ENCODE measurements around the gene LOXL4. TPM values are rescaled to one million over a fixed set of nuclear protein-coding genes. Genes with fewer than 3 reads are reported as not detected.

The LOXL4 gene
- total and polyA plus RNA-seq, 3 experiments from 2014 or later: 0.43 TPM; not detected in 2

DNA sequence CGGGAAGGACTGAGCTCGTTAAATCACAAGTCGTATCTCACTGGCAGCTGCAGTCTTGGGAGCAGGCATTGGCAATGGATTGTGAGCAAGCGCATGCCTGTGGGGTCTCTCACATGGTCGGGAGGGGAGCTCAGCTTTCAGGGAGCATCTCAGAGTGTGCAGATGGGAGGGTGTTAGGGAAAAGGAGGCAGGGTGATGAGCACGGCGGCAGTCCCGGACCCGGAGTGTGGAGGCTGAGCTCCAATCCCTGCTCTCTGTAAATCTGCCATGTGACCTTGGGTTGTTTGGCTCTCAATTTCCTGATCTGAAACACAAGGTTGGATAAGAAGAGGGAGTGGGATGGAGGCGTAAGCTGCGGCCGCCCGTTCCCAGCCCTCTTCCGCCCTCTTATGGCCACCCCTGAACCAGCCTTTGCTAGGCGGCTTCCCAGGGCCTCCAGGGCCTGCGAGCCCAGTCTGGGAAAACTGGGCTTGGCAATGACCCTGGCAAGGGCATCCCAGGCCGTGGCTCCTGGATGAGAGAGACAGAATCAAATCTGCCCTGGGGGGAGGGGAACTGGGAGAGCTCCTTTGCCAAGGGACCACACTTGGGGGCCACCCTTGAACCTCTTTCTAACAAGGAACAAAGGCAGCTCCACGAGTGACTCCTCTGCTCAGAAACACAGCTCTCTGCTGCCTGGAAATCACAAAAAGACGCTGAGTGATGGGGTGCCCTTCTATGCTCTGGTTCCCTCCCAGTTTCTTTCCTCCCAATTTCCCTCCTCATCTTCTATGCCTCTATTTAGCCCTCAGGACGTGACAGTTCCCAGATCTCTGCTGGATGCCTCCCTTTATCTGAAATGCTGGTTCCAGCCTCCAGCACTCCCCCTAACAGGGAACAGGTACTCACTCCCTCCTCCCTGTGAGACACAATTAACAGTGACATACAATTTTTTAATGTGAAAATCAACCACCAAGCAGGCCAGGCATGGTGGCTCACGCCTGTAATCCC lies 41.7 kb upstream of the LOXL4 start:
- H3K27me3 ChIP-seq (ENCODE audit: insufficient read depth, low read length, poor library complexity, severe bottlenecking): no peaks in the 10 kb centered on the region
- Mint-ChIP-seq H3K27me3 (peaks cover 23 to 65% of the 10 kb centered on the region in 2 donors), H3K36me3 (peaks cover 0 to 11% (median 6%) of the 10 kb centered on the region in 3 donors), H3K9me3 (peaks cover 0 to 8% (median 0%) of the 10 kb centered on the region in 5 donors), H3K4me3 (peak overlapping the region in 4 of 7 donors; percentile 9 to 73 (median 44)), H3K27ac (peak overlapping the region in 1 of 8 donors; percentile 17), H3K4me1 (peaks cover 0 to 5% (median 4%) of the 10 kb centered on the region in 3 donors)
- DNase-seq: no peak
- H3K4me1 ChIP-seq (ENCODE audit: insufficient read depth, low read length): no peaks in the 10 kb centered on the region
- H3K9me3 ChIP-seq (ENCODE audit: low read length): no peaks in the 10 kb centered on the region
- ChIA-PET CTCF (interaction anchor here (0.8 to 1.4 kb wide), 2 partner anchors 11 to 22 kb away, joined by 3 to 4 read pairs; no protein-coding TSS in a partner anchor), POLR2A (no interaction called here)
- H3K4me3 ChIP-seq (ENCODE audit: low read length): no peak overlapping the region
- H3K36me3 ChIP-seq (ENCODE audit: insufficient read depth, low read length): no peaks in the 10 kb centered on the region
- H3K27ac ChIP-seq (ENCODE audit: low read depth, low read length): no peak overlapping the region

DNA sequence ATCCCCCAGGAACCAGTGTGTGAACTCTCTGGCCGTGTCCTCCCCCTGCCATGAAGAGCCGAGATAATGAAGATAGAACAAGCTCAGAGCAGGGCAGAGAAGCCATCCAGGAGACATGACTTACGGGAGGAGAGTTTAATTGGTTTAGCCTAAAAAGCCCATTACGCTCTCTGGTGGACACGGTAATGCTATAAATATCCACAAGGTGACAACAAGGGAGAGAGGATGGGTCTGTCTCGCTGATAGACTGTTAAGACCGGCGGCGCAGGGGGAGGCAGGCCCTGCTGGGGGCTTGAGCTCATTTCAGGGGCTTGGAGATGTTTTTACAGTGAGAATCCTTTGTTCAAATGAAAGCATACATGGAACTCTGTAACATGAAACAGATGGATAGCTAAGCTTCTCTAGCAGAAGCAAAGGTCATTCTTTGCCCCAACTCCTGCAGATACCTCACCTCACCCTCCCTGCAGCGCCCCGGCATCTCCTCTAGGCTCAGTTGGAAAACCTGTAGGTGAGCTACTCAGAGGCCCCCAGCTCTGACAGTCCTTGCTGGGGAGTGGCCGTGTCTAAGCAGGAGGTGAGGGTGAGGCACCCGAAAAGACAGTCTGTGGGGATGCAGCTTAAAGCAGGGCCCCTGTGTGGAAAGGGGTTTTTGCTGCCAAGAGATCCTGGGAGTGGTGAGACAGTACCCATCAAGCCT lies 40.8 kb upstream of the LOXL4 start:
- no peaks in the 10 kb centered on the region for H3K9me3 ChIP-seq (ENCODE audit: low read length)
- Mint-ChIP-seq H3K27ac (peak overlapping the region in 1 of 8 donors; percentile 17), H3K36me3 (peaks cover 0 to 11% (median 6%) of the 10 kb centered on the region in 3 donors), H3K9me3 (peaks cover 0 to 8% (median 0%) of the 10 kb centered on the region in 5 donors), H3K27me3 (peaks cover 18 to 66% of the 10 kb centered on the region in 2 donors), H3K4me1 (peaks cover 0 to 5% (median 4%) of the 10 kb centered on the region in 3 donors), H3K4me3 (peak overlapping the region in 2 of 7 donors; percentile 9 to 73)
- ChIA-PET CTCF (interaction anchor here (0.8 to 1.4 kb wide), 2 partner anchors 10 to 23 kb away, joined by 3 to 4 read pairs; no protein-coding TSS in a partner anchor), POLR2A (no interaction called here)
- H3K4me3 ChIP-seq (ENCODE audit: low read length): no peak overlapping the region
- H3K27me3 ChIP-seq (ENCODE audit: insufficient read depth, low read length, poor library complexity, severe bottlenecking): no peaks in the 10 kb centered on the region
- no peak for DNase-seq
- no peaks in the 10 kb centered on the region for H3K4me1 ChIP-seq (ENCODE audit: insufficient read depth, low read length)
- H3K36me3 ChIP-seq (ENCODE audit: insufficient read depth, low read length): no peaks in the 10 kb centered on the region
- H3K27ac ChIP-seq (ENCODE audit: low read depth, low read length): no peak overlapping the region

DNA sequence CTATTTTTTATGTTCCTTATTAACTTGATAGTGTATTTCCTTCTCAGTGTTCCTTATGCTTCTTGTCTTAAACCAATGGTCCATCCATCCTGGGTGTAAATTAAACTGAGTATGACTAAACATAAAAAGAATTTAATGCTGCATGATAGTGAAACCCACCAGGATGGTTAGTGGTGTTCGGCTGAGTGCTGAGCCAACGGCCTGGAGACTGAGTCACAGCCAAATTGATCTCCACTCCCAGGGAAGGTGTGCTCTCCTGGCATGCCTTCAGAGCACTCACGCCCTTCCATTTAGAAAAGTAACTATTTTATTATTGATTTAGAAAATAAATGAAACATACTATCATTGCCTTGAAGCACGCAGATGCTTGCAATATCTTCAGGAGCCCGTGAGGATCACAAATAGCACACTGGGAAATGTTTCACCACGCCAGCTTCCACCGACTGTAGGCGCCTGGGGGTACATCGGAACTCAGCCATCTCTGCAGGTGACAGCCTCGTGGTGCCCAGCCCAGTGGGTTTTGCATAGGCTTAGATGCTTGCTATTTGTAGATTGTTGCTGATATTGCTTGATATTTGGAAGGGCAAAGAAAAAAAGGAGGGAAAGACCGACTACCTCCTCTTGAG lies 40.0 kb upstream of the LOXL4 start:
- ChIA-PET CTCF (no interaction called here), POLR2A (no interaction called here)
- no peak overlapping the region for H3K27ac Mint-ChIP-seq
- Histone ChIP-seq H3K4me3 (ENCODE audit: low read length) (no peak overlapping the region), H3K9me3 (ENCODE audit: low read length) (no peaks in the 10 kb centered on the region), H3K4me1 (ENCODE audit: insufficient read depth, low read length) (no peaks in the 10 kb centered on the region), H3K27me3 (ENCODE audit: insufficient read depth, low read length, poor library complexity, severe bottlenecking) (no peaks in the 10 kb centered on the region), H3K27ac (ENCODE audit: low read depth, low read length) (no peak overlapping the region), H3K36me3 (ENCODE audit: insufficient read depth, low read length) (no peaks in the 10 kb centered on the region)
- H3K27me3 Mint-ChIP-seq: peaks cover 15 to 67% of the 10 kb centered on the region in 2 donors
- DNase-seq: no peak
- peaks cover 0 to 11% (median 6%) of the 10 kb centered on the region in 3 donors for H3K36me3 Mint-ChIP-seq
- H3K9me3 Mint-ChIP-seq: peaks cover 0 to 8% (median 0%) of the 10 kb centered on the region in 5 donors
- no peak overlapping the region for H3K4me3 Mint-ChIP-seq
- peaks cover 0 to 5% (median 4%) of the 10 kb centered on the region in 3 donors for H3K4me1 Mint-ChIP-seq

GRCh38 chr10:98306501-98306900 lies 38.5 kb upstream of the LOXL4 start:
- CTCF ChIA-PET: no interaction called here
- peaks cover 0 to 11% (median 6%) of the 10 kb centered on the region in 3 donors for H3K36me3 Mint-ChIP-seq
- peaks cover 0 to 8% (median 0%) of the 10 kb centered on the region in 5 donors for H3K9me3 Mint-ChIP-seq

DNA sequence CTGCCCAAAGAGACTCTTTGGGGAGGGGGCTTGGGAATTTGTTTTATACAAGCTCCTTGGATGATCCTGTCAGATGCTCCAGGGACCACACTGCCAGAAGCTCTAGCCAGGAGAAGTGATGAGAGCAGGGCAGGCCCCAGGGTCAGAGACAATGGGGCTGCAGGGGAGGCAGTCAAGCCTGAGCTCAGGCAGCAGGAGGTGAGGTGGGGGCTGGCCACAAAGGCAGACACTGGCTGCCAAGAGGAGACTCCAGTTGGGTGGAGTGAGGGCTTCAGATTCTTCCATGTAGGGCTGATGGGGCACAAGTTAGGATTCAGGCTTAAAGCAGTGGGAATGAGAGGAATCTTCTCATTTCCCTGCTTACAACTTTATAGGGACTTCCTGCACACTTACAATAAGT lies 35.6 kb upstream of the LOXL4 start:
- DNase-seq: no peak
- Mint-ChIP-seq H3K27me3 (peaks cover 15 to 66% of the 10 kb centered on the region in 2 donors), H3K9me3 (peaks cover 0 to 8% (median 0%) of the 10 kb centered on the region in 5 donors), H3K27ac (no peak overlapping the region), H3K36me3 (peaks cover 0 to 8% (median 4%) of the 10 kb centered on the region in 3 donors), H3K4me1 (no peaks in the 10 kb centered on the region), H3K4me3 (no peak overlapping the region)
- Histone ChIP-seq H3K27me3 (ENCODE audit: insufficient read depth, low read length, poor library complexity, severe bottlenecking) (no peaks in the 10 kb centered on the region), H3K36me3 (ENCODE audit: insufficient read depth, low read length) (no peaks in the 10 kb centered on the region), H3K9me3 (ENCODE audit: low read length) (no peaks in the 10 kb centered on the region), H3K27ac (ENCODE audit: low read depth, low read length) (no peak overlapping the region), H3K4me3 (ENCODE audit: low read length) (no peak overlapping the region), H3K4me1 (ENCODE audit: insufficient read depth, low read length) (no peaks in the 10 kb centered on the region)
- CTCF ChIA-PET: interaction anchor here (0.9 kb wide), 1 partner anchor 25 kb away, joined by 3 read pairs; no protein-coding TSS in a partner anchor
- POLR2A ChIA-PET: no interaction called here

More at GRCh38 chr10:98306501-98306900, 38.5 kb upstream of the LOXL4 start:
- Mint-ChIP-seq H3K27ac (no peak overlapping the region), H3K27me3 (peaks cover 12 to 64% of the 10 kb centered on the region in 2 donors), H3K4me1 (peaks cover 0 to 5% (median 4%) of the 10 kb centered on the region in 3 donors), H3K4me3 (no peak overlapping the region)
- no peak overlapping the region for H3K27ac ChIP-seq (ENCODE audit: low read depth, low read length)
- H3K4me3 ChIP-seq (ENCODE audit: low read length): no peak overlapping the region
- no peaks in the 10 kb centered on the region for H3K9me3 ChIP-seq (ENCODE audit: low read length)
- POLR2A ChIA-PET: no interaction called here
- no peaks in the 10 kb centered on the region for H3K27me3 ChIP-seq (ENCODE audit: insufficient read depth, low read length, poor library complexity, severe bottlenecking)
- no peak for DNase-seq
- H3K4me1 ChIP-seq (ENCODE audit: insufficient read depth, low read length): no peaks in the 10 kb centered on the region
- H3K36me3 ChIP-seq (ENCODE audit: insufficient read depth, low read length): no peaks in the 10 kb centered on the region

DNA sequence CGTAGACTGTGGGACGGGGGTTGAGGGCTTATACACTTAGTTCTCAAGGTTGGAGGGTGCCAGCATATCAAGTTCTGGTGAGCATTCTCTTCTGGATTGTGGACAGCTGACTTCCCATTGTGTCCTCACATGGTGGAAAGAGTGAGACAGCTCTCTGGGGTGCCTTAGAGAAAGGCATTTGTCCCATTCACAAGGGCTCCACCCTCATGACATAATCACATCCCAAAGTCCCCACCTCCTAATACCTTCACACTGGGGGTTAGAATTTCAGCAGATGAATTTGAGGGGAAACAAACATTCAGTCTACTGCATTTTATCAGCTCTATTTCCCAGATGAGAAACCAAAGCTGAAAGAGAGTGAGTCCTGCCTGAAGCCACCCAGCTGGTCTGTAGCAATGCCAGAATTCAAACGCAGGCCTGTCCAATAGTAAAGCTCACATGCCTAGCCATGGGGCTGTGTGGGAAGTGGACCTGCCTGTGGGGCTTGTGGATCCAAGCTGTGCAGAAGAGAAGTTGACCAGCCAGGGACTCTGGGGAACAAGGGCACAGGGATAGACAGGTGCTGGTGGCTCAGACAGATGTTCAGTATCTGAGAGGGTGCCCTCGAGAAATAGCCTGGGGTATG lies 34.9 kb upstream of the LOXL4 start:
- DNase-seq: no peak
- Histone ChIP-seq H3K4me3 (ENCODE audit: low read length) (no peak overlapping the region), H3K9me3 (ENCODE audit: low read length) (no peaks in the 10 kb centered on the region), H3K27ac (ENCODE audit: low read depth, low read length) (no peak overlapping the region), H3K27me3 (ENCODE audit: insufficient read depth, low read length, poor library complexity, severe bottlenecking) (no peaks in the 10 kb centered on the region), H3K4me1 (ENCODE audit: insufficient read depth, low read length) (no peaks in the 10 kb centered on the region), H3K36me3 (ENCODE audit: insufficient read depth, low read length) (no peaks in the 10 kb centered on the region)
- peaks cover 0 to 7% (median 4%) of the 10 kb centered on the region in 3 donors for H3K36me3 Mint-ChIP-seq
- peaks cover 0 to 8% (median 0%) of the 10 kb centered on the region in 5 donors for H3K9me3 Mint-ChIP-seq
- no peak overlapping the region for H3K4me3 Mint-ChIP-seq
- ChIA-PET POLR2A (no interaction called here), CTCF (interaction anchor here (0.9 kb wide), 1 partner anchor 25 kb away, joined by 3 read pairs; no protein-coding TSS in a partner anchor)
- no peak overlapping the region for H3K27ac Mint-ChIP-seq
- peaks cover 11 to 67% of the 10 kb centered on the region in 2 donors for H3K27me3 Mint-ChIP-seq
- no peaks in the 10 kb centered on the region for H3K4me1 Mint-ChIP-seq

- Mint-ChIP-seq H3K9me3 (peaks cover 0 to 8% (median 0%) of the 10 kb centered on the region in 5 donors), H3K4me3 (no peak overlapping the region), H3K36me3 (peaks cover 0 to 7% (median 4%) of the 10 kb centered on the region in 3 donors), H3K27me3 (peaks cover 13 to 72% of the 10 kb centered on the region in 2 donors), H3K27ac (no peak overlapping the region), H3K4me1 (no peaks in the 10 kb centered on the region)
- Histone ChIP-seq H3K9me3 (ENCODE audit: low read length) (no peaks in the 10 kb centered on the region), H3K27me3 (ENCODE audit: insufficient read depth, low read length, poor library complexity, severe bottlenecking) (no peaks in the 10 kb centered on the region), H3K36me3 (ENCODE audit: insufficient read depth, low read length) (no peaks in the 10 kb centered on the region), H3K27ac (ENCODE audit: low read depth, low read length) (no peak overlapping the region), H3K4me1 (ENCODE audit: insufficient read depth, low read length) (no peaks in the 10 kb centered on the region), H3K4me3 (ENCODE audit: low read length) (no peak overlapping the region)
- ChIA-PET POLR2A (no interaction called here), CTCF (no interaction called here)
- DNase-seq: no peak
Measured at GRCh38 chr10:98301664-98302319, 33.8 kb upstream of the LOXL4 start.

Data from CD8-positive, alpha-beta memory T cell (primary cell).